GM19240 (cell line): Measurements from ENCODE around the gene KLHDC1.
"Not testable (repeated sequence)": the region's sequence is repeated elsewhere in the genome, so short reads cannot be mapped to it uniquely, and the experiment has no call there.

Experiments used
- DNase-seq: peaks from one replicate; pipeline ENCODE4 v3.0.0; 2011; ENCODE audit warnings: low spot score; ENCODE audit not compliant: insufficient read length

Gene KLHDC1

DNA sequence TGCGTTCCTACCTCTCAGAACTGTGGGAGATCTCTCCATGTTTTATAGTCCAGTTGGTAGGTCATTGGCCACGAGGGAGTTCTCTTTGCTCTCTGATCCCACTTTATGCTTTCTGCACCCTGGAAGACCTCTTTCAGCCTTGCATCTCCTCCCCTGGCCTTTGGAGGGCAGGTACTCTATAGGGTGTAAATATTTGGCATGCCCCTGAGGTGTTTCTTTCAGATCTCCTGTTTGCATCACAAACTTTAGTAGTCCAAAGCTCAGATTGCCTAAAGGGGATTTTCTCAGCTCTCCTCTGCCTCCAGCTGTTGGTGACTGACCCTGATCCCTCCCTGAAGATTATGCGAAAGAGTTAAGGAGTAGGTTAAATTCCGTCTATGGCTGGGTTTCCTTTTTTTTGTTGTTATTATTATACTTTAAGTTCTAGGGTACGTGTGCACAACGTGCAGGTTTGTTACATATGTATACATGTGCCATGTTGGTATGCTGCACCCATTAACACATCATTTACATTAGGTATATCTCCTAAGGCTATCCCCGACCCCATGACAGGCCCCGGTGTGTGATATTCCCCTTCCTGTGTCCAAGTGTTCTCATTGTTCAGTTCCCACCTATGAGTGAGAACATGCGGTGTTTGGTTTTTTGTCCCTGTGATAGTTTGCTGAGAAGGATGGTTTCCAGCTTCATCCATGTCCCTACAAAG, 29.0 kb downstream of the KLHDC1 start:
- DNase-seq = not testable (repeated sequence)

DNA sequence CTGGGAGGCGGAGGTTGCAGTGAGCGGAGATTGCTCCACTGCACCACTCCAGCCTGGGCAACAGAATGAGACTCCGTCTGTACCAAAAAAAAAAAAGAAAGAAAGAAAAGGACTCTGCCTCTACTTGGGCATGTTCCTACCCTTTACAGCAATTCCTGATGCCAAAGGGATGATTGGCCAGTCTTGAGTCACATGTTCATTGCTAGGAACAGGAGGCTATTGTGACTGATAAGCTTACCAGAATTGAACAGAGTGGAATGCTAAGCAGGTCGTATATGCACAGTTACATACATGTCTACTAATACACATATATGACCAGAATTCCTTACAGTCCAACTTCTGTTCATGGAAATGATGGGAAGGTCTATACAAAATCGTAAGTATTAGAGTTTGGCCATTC, 34.3 kb downstream of the KLHDC1 start:
- DNase-seq = no peak

DNA sequence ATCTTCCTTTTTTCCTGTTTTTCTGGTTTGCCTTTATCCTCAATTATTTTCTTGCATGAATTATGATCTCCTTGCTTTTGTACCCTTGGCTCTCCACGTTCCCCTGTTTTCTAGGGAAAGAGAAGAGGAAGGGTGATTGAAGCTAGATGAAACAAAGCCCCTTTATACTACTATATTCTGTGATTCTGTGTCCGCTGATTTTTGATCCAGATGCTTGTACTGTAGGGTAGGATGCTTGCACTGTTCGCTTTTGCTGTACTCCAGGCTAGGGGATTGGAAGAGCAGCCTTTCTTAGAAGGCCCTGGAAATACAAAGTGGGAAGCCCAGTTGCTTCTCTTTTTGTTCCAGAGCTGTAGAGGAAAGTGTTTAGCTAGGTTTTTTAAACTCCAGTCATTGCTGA, 40.0 kb downstream of the KLHDC1 start:
- no peak for DNase-seq

DNA sequence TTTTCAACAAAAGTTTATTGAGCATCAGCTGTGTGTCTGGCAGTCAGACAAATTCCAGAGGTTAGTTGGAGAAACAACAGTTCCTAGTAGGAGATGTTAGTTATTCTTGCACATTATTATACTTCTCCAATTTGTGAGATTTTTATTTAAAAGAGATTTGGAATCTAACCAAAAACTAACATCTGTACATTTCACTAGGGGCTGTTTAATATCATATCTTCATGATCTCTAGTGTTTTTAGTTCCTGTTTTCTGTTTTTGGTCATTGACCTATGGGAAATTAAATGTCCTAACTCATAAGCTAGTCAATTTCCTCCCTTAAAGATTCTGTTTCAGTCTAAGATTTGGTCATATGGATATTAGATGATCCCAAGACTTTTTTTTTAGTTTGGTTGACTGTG, 40.9 kb downstream of the KLHDC1 start:
- DNase-seq = no peak

DNA sequence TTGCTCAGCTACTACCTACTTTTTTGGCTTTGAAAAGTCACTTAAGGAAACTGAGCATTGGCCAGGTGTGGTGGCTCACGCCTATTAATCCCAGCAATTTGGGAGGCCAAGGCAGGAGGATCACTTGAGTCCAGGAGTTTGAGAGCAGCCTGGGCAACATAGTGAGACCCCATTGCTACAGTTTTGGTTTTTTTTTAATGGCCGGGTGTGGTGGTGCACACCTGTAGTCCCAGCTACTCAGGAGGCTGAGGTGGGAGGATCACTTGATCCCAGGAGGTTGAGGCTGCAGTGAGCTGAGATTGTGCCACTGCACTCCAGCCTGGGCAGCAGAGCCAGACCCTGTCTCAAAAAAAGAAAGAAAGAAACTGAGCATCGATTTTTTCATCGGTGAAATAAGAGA, 42.7 kb downstream of the KLHDC1 start:
- DNase-seq = not testable (repeated sequence)

DNA sequence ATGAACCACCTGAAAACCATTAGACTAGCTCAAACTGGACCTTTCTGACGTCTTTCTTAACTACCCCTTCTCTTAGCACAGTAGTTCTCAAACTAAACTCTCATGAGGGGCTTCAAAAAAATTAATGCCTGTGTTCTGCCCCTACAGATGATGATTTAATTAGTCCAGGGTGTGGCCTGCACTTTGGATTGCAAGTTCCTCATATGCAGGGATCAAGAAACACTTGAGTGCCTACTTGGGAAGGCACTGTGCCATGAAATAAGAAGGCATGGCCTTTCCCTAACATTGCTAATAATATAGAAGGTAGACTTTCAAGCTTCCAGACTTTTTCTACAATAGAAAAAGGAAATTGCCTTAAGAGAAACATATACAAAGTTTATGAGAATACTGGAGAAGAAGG, 52.3 kb downstream of the KLHDC1 start:
- no peak for DNase-seq

DNA sequence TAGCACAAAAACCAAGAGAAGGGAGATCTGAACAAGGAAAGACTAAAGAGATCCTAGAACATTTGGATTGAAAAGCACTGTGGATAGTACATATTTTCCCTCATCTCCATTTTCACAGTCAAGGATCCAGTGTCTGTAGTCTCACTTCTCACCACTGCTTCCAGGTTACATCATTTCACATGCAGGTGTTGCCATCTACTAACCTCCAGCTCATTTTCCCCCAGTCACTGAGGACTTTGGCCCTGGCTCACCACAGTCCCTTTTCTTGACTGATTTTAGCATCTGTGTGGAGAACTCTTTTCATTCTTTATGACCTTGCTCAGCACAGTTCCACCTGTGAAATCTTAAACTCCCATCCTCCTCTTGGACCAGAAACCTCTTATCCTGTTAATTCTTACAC, 53.6 kb downstream of the KLHDC1 start:
- DNase-seq = not testable (repeated sequence)

DNA sequence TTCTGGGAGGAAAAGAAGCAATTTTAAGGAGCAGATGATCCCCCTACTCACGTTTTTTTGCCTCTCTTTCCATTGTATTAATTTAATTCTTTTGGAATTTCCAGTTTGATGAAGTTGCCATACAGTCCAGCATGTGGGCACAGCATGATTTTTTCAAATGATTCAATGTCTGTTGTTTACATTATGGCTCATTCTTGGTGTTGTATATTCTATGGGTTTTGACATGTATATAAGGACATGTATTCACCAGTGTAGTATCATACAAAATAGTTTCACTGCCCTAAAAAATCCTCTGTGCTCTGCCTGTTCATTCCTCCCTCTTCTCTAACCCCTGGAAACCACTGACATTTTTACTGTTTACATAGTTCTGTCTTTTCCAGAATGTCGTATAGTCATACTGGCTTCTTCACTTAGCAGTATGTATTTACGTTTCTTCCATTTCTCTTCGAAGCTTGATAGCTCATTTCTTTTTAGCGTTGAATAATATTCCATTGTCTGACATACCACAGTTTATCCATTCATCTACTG, 61.7 kb downstream of the KLHDC1 start:
- no peak for DNase-seq

DNA sequence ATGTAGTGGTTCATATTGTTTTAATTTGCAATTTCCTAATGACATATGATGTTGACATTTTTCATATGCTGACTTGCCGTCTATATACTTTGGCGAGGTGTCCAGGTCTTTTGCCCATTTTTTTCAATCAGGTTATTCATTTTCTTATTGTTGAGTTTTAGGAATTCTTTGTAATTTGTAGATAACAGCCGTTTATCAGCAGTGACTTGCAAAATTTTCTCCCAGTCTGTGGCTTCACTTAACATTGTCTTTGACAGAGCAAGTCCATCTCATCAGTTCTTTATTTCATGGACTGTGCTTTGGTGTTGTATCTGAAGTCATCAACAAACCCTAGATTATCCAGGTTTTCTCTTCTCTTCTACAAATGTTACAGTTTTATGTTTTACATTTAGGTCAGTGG, 62.5 kb downstream of the KLHDC1 start:
- DNase-seq = no peak

DNA sequence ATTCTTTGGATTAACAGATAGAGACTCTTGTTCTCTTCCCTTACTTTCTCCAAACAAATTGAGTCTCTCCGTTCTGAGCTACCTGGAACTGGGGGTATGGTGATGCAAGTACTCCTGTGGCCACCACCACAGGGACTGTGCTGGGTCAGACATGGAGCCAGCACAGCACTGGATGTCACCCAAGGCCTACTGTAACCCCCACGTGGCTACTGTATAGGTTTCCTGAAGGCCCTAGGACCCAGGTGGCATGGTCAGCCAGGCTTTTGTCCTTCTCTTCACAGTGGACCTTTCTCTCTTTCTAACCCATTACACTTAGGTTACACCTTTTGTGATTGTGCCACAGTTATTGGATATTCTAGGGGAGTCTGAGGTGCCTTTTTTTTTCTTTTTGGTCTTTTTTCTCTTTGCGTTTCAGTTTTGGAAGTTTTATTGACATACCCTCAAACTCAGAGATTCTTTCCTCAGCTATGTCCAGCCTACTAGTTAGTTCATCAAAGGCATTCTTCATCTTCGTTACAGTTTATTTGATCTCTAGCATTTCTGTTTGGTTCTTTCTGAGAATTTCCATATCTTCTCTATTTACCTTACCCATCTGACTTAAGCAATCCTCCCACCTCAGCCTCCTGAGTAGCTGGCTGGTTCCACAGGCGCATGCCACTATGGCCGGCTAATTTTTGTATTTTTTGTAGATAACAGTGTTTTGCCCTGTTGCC, 69.1 kb downstream of the KLHDC1 start:
- DNase-seq = no peak

DNA sequence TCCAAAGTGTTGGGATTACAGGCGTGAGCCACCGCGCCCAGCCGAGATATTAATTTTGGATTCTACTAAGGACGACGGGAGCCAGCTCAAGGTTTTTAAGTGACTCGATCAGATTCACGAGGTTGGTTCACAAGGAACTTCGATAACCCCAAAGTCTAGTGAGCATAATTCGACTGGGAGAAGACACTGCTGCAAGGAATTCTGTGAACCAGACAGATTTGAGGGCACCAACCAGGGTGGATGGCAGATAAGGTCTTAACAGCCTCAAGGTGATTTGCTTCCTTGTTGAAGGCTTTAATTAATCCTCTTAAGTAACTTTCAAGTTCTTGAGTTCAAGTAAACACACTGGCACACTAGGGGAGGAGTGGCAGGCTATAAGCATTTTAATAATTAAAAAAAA, 73.9 kb downstream of the KLHDC1 start:
- no peak for DNase-seq

DNA sequence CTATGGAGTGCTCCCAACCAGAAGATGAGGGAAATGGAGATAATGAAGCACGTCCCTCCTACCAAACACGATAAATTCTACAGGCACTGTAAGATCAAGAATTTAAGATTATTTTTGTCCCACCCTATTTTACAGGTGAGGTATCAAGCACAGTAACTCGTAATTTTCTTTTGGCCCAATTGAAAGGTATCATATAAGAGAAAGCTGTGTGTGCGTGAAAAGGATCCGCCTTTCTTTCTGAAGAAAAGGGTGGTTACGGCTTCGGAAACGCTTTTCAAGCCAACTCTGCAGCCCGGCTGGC, 74.3 kb downstream of the KLHDC1 start:
- no peak for DNase-seq

DNA sequence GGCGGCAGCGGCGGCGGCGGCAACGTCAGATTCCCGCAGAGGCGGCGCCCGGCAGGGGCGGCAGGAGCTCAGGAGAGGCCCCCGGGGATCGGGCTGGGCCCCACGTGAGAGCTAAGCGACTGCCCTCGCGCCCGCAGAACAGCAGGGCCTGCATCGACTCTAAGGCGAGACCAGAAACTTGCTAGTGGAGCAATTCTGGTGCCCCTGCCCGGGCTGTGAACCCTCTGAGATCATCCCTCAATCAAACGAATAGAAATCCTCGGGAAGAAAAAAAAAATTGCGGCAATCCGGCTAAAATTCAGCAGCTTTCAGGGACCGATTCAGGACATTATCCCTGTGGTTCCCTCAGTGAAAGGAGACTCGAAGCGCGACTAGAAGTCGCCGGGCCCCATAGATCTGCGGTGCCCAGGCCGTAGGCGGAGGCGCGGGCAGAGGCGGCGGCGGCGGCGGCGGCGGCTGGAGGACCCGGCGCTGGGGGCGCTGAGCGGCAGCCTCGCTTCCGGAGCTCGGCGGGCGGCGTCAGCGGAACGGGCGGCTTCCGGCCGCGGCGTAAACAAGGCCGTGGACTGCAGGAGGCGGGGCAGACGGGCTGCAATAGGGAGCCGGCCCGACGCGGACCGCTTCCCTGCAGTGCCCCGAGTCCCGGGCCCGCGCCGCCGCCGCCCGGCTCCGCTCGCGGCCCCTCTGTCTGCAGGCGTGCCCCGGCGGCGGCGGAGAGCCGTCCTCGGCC, 74.8 kb downstream of the KLHDC1 start, which contains the start of gene KLHDC2:
TSS of gene KLHDC2 (plus strand) at position 583 of the 730 bp plus-strand sequence. CDS start 316 bp downstream, outside the sequence.
- DNase-seq = peak; percentile 54

DNA sequence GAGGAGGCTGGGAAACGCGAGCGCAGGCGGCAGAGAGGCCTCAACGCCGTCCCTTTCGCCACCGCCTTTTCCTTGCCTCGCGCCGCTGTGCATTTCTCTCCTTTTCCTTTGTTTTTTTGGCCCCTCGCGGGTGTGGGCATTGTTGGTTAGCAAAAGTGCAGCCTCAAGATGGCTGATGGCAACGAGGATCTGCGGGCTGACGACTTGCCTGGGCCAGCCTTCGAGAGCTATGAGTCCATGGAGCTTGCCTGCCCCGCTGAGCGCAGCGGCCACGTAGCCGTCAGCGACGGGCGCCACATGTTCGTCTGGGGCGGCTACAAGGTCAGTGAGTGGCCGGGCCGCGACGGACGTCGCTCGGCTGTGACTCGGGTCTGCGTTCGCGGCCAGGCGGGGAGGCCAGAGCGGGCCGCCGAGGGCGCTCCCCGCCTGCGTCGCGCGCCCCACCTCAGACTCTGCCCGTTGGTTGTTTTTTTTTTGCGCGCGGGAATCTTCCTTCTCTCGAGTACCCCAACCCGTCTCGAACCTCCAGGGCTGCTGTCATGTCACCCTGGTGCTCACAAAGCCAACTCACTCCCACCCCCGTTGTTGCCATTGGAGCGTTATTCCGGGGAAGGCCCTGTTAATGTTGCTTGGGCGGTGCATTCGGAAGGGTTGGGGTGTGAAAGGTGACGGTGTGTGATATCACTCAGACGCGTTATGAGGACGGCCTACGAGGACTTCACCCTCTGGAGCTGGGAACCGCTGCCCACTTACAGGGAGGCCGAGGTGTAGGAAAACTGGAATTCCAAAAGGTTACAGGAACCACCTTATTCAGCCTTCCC, 75.6 kb downstream of the KLHDC1 start:
- peak; percentile 6 for DNase-seq

DNA sequence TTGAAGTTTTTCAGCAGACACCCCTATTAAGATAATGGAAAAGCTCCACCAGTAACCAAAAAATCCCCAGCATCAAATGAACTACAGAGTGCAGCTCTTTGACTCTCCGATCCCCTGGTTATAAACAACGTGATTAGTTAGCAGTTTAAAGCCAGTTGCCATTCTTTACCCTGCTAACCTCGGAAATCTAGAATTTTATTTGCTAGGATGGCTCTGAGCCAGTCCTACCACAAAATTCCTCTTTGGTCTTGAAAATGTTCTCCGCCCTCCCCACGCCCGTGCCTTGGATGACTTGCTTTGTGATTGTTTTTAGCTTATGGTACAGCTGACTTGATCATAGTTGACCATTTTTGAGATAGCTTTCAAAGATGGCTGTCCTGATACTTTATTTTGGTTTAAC, 76.3 kb downstream of the KLHDC1 start:
- no peak for DNase-seq

DNA sequence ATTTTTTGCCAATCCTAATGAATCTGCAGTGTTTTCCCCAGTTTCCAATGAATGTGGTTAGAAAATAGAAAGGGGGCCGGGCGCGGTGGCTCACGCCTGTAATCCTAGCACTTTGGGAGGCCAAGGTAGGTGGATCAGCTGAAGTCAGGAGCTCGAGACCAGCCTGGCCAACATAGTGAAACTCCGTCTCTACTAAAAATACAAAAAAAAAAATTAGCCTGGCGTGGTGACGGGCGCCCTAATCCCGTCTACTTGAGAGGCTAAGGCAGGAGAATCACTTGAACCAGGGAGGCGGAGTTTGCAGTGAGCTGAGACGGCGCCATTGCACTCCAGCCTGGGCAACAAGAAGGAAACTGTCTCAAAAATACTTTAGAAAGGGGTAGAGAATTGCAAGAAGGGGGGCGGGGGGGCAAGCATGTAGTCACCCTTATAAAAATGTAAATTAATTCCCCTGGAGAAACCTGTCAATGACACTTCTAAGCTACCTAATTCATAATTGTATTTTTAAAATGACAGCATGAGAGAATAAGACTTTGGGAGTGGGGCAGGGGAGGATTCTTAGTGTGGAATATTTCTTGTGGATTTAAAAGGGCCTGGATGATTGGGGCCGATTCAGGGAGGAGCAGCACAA, 76.8 kb downstream of the KLHDC1 start:
- no peak for DNase-seq

DNA sequence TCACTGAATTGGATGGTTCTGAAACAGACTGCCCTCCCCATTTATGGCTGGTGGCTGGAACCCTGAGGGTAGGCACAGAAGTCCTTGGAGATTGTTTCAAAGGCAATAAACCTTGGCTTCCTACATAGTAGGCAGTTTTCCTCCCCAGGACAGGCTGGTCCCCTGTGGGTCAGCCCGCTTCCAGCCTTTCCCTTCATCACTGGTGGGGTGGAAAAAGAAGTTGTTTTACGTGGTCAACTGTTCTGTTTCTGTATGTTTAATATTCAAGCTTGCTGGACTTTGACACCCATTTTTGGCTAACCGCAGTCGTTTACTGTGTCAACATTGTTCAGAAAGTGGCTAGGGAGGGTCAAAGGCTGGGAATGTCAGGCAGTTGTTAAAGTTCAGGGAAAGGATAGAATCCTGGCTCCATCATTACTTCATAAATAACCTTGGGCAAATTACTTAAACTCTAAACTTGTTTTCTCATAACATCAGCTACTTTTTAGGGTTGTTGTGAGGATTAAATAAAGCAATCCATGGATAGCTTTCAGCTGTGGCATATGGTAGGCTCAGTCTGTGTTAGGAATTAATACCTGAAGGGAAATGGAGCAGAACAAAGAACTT, 77.4 kb downstream of the KLHDC1 start:
- DNase-seq = no peak

DNA sequence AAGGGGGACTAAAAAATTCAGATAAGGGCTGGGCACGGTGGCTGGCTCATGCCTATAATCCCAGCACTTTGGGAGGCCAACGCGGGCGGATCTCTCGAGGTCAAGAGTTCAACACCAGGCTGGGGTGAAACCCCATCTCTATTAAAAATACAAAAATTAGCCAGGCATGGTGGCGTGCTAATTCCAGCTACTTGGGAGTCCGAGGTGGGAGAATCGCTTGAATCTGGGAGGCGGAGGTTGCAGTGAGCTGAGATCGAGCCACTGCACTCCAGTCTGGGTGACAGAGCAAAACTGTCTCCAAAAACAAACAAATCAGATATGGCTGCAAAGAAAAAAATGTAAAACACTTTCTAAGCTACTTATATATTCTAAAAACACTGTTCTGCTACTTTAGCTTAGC, 78.8 kb downstream of the KLHDC1 start:
- DNase-seq = not testable (repeated sequence)

DNA sequence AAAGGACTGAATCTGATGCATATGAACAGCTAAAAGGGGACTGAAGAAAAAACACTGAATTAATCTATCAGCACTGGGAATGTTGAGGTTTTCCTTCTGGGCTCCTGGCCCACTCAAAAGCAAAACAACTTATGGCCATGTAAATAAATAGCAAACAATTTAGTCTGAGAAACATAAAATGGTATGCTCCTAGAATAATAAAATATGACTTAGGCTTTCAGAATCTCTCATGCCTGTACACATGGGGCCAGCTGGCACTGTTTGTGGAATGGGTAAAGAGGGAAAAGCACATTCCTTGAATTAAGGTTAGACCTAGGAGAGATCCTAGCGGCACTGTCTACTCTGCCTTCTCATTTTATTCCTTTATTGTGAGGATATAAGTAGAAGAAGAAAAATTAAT, 81.2 kb downstream of the KLHDC1 start:
- DNase-seq = no peak

DNA sequence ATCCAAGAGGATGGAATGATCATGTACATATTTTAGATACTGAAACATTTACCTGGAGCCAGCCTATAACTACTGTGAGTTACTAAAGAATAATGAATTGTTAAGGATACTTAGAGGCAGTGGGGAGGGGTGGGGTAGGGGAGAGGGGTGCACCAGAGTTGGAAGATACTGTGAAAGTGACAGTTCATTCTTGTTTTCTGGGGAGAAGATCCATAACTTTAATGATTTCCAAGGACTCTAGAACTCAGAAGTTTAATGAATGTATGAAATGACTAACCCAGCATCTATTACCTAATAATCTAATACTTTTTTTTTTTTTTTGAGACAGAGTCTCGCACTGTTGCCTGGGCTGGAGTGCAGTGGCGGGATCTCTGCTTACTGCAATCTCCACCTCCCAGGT, 85.5 kb downstream of the KLHDC1 start:
- DNase-seq = no peak

DNA sequence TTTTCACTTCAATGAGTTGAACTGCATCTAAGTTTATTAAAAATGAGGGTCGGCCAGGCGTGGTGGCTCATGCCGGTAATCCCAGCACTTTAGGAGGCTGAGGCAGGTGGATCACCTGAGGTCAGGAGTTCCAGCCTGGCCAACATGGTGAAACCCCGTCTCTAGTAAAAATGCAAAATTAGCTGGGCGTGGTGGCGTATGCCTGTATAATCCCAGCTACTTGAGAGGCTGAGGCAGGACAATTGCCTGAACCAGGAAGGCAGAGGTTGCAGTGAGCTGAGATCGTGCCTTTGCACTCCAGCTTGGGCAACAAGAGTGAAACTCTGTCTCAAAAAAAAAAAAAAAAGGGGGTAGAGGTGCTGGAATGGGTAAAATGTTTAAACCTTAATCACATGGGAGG, 88.1 kb downstream of the KLHDC1 start:
- DNase-seq = not testable (repeated sequence)
